MM.1S (cell line): ENCODE results near the gene WIF1.

ENCODE experiments used
- DNase-seq: peaks from one replicate; pipeline ENCODE4 v3.0.0-alpha.2; 2015
- H2AFZ ChIP-seq: fragments of 300-600 bp; sonication (generic); 2 replicates; pipeline ENCODE4 v1.6.0; 2016; ENCODE audit warnings: antibody characterized with exemption, low read length
- H3F3A ChIP-seq: fragments of 300-600 bp; sonication (generic); 2 replicates; pipeline ENCODE4 v1.6.1; 2016; ENCODE audit warnings: mild to moderate bottlenecking, antibody characterized with exemption, low read length, moderate library complexity, mixed read lengths; ENCODE audit not compliant: insufficient read depth
- H3K27ac ChIP-seq: fragments of 300-600 bp; sonication (generic); 2 replicates; pipeline ENCODE4 v1.5.1; 2016; ENCODE audit warnings: mild to moderate bottlenecking, low read length
- H3K27me3 ChIP-seq: fragments of 300-600 bp; sonication (generic); replicated peaks from 2 replicates; pipeline ENCODE4 v1.6.0; 2016; ENCODE audit warnings: low read length; ENCODE audit not compliant: insufficient read depth
- H3K36me3 ChIP-seq: fragments of 300-600 bp; sonication (generic); replicated peaks from 2 replicates; pipeline ENCODE4 v1.6.1; 2016; ENCODE audit warnings: mild to moderate bottlenecking, low read length, mixed read lengths; ENCODE audit not compliant: insufficient read depth
- H3K4me1 ChIP-seq: fragments of 300-600 bp; sonication (generic); 2 replicates; pipeline ENCODE4 v1.6.1; 2016; ENCODE audit warnings: low read length, mixed read lengths
- H3K4me2 ChIP-seq: fragments of 300-600 bp; sonication (generic); 2 replicates; pipeline ENCODE4 v1.6.0; 2016; ENCODE audit warnings: low read depth, low read length
- H3K4me3 ChIP-seq: fragments of 300-600 bp; sonication (generic); 2 replicates; pipeline ENCODE4 v1.5.1; 2016; ENCODE audit warnings: low read length, mixed read lengths
- H3K79me2 ChIP-seq: fragments of 300-600 bp; sonication (generic); 2 replicates; pipeline ENCODE4 v1.6.1; 2016; ENCODE audit warnings: mixed run types, low read length, mixed read lengths
- H3K9ac ChIP-seq: fragments of 300-600 bp; sonication (generic); 2 replicates; pipeline ENCODE4 v1.6.1; 2016; ENCODE audit warnings: low read length, mixed read lengths
- H3K9me2 ChIP-seq: fragments of 300-600 bp; sonication (generic); replicated peaks from 2 replicates; pipeline ENCODE4 v1.6.1; 2016; ENCODE audit warnings: mild to moderate bottlenecking, low read length, mixed read lengths; ENCODE audit not compliant: insufficient read depth
- H3K9me3 ChIP-seq: fragments of 300-600 bp; sonication (generic); replicated peaks from 2 replicates; pipeline ENCODE4 v1.6.1; 2016; ENCODE audit warnings: mild to moderate bottlenecking, low read length, mixed read lengths; ENCODE audit not compliant: insufficient read depth
- H4K20me1 ChIP-seq: fragments of 300-600 bp; sonication (generic); 2 replicates; pipeline ENCODE4 v1.6.1; 2016; ENCODE audit warnings: mild to moderate bottlenecking, low read length, moderate library complexity, mixed read lengths; ENCODE audit not compliant: insufficient read depth
- EZH2 ChIP-seq: fragments of 300-600 bp; sonication (generic); optimal IDR thresholded peaks from 2 replicates; pipeline ENCODE3; 2017; ENCODE audit warnings: low read depth, mild to moderate bottlenecking, antibody characterized with exemption, low read length, mixed read lengths
- EZH2phosphoT487 ChIP-seq: fragments of 300-600 bp; sonication (generic); IDR thresholded peaks from 2 replicates; pipeline ENCODE4 v1.6.1; 2018; ENCODE audit warnings: antibody characterized with exemption, low read length
- TF ChIP-seq, protein P1 (sequence below): fragments of 300-600 bp; sonication (generic); IDR thresholded peaks from 2 replicates; pipeline ENCODE4 v1.5.1; 2016; ENCODE audit warnings: antibody characterized with exemption, low read length, mixed read lengths

The WIF1 gene

DNA sequence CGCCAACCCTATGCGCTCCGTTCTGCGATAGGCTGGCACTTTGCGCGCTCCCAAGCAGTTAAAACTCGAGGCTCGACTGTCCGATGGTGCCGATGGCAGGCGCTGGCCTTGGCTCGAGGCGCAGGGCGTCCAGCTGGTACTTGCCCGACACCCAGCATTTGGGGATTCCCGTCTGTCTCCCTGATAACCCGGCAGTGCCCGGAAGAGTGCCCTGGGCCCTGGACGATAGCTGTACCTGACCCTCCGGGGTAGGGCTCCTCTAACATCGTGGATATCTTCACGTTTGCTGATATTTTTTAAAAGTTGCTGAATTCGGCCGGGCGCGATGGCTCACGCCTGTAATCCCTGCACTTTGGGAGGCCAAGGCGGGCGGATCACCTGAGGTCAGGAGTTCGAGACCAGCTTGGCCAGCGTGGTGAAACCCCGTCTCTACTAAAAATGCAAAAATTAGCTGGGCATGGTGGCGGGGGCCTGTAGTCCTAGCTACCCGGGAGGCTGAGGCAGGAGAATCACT lies 908 bp upstream of the WIF1 start:
- H3K36me3 ChIP-seq = no peaks in the 10 kb centered on the region
- H3K27me3 ChIP-seq = no peaks in the 10 kb centered on the region
- no peak for DNase-seq
- H3K9ac ChIP-seq = no peak overlapping the region
- no peaks in the 10 kb centered on the region for H3F3A ChIP-seq
- no peak overlapping the region for H3K4me3 ChIP-seq
- H3K4me2 ChIP-seq = no peak overlapping the region
- no peaks in the 10 kb centered on the region for H3K9me2 ChIP-seq
- H3K4me1 ChIP-seq = no peaks in the 10 kb centered on the region
- no peaks in the 10 kb centered on the region for H4K20me1 ChIP-seq
- no peaks in the 10 kb centered on the region for H3K9me3 ChIP-seq
- H3K79me2 ChIP-seq = no peaks in the 10 kb centered on the region
- TF ChIP-seq EZH2 = no peak
- TF ChIP-seq, protein P1, sequence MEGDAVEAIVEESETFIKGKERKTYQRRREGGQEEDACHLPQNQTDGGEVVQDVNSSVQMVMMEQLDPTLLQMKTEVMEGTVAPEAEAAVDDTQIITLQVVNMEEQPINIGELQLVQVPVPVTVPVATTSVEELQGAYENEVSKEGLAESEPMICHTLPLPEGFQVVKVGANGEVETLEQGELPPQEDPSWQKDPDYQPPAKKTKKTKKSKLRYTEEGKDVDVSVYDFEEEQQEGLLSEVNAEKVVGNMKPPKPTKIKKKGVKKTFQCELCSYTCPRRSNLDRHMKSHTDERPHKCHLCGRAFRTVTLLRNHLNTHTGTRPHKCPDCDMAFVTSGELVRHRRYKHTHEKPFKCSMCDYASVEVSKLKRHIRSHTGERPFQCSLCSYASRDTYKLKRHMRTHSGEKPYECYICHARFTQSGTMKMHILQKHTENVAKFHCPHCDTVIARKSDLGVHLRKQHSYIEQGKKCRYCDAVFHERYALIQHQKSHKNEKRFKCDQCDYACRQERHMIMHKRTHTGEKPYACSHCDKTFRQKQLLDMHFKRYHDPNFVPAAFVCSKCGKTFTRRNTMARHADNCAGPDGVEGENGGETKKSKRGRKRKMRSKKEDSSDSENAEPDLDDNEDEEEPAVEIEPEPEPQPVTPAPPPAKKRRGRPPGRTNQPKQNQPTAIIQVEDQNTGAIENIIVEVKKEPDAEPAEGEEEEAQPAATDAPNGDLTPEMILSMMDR = no peak
- TF ChIP-seq EZH2phosphoT487 = no peak
- H2AFZ ChIP-seq = no peak overlapping the region
- H3K27ac ChIP-seq = no peak overlapping the region

DNA sequence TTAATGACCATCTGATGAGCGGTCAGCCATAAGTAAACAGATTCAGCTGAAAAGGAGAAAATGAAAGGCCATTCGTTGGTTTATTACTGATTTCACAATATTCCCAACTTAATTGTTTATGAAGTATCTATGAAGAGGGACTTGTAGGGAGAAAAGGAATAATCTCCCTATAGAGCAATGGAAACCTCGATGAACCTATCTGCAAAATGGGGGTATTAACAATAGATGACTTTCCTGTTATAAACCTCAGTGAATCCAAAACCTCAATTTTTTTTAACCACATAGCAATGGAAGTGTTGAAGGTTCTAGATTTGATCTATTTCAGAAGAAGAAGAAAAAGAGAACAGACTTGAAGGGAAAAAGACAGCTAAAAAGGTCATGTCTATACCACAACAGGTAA lies 2.0 kb downstream of the WIF1 start:
- Histone ChIP-seq H4K20me1 (no peaks in the 10 kb centered on the region), H3K9me2 (no peaks in the 10 kb centered on the region), H3K4me3 (no peak overlapping the region), H3K4me1 (no peaks in the 10 kb centered on the region), H2AFZ (no peak overlapping the region), H3K27me3 (no peaks in the 10 kb centered on the region), H3K36me3 (no peaks in the 10 kb centered on the region), H3K4me2 (no peak overlapping the region), H3K9ac (no peak overlapping the region), H3F3A (no peaks in the 10 kb centered on the region), H3K9me3 (no peaks in the 10 kb centered on the region), H3K79me2 (no peaks in the 10 kb centered on the region), H3K27ac (no peak overlapping the region)
- DNase-seq = no peak
- TF ChIP-seq EZH2phosphoT487 = no peak
- TF ChIP-seq, protein P1 = no peak
- TF ChIP-seq EZH2 = no peak

DNA sequence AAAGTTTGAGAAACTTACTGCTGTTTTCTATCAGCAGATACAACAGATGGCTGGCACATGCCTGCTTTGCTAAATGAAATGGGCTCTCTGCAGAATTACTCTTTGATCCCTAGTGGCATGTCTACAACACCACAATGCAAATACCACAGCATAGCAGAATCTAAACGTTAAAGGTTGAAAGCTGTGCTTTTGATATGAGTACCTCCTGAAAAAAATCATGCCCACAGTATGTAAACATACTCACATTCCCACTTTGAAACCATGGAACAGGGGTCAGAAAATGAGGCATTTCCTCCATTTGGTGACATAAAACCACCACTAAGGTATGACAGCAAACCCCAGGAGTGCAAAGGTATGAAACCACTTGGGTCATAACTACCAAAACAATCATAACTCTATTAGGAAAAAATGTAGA lies 7.5 kb downstream of the WIF1 start:
- Histone ChIP-seq H3K4me3 (no peak overlapping the region), H4K20me1 (no peaks in the 10 kb centered on the region), H3K27ac (no peak overlapping the region), H3K9me3 (no peaks in the 10 kb centered on the region), H3K36me3 (no peaks in the 10 kb centered on the region), H3K27me3 (no peaks in the 10 kb centered on the region), H3K4me2 (no peak overlapping the region), H3K9ac (no peak overlapping the region), H3F3A (no peaks in the 10 kb centered on the region), H3K79me2 (no peaks in the 10 kb centered on the region), H3K9me2 (no peaks in the 10 kb centered on the region), H3K4me1 (no peaks in the 10 kb centered on the region), H2AFZ (no peak overlapping the region)
- TF ChIP-seq EZH2 (no peak), EZH2phosphoT487 (no peak)
- TF ChIP-seq, protein P1 = no peak
- no peak for DNase-seq
